K562 (cell line): ENCODE results near the gene ZNF607. TPM values are rescaled to one million over a fixed set of nuclear protein-coding genes. Genes with fewer than 3 reads are reported as not detected.

Experiments
- ATF1 ChIP-seq, 2 experiments: fragments of 450-650 bp in 1 of 2; IDR thresholded peaks; 2 replicates each; pipeline ENCODE4 v1.6.1; 2016; ENCODE audit warnings: missing compliant biosample characterization in 1 of 2, missing genetic modification characterization in 1 of 2
- CREB1 ChIP-seq, 2 experiments: sonication (generic) in 1 of 2; formaldehyde crosslinking in 1 of 2; IDR thresholded peaks; 2 replicates each; pipeline versions ENCODE4 v1.6.1 to v1.8.0; 2012 to 2022; ENCODE audit warnings: inconsistent platforms in 1 of 2, mild to moderate bottlenecking in 1 of 2, missing genetic modification reagents in 1 of 2, moderate library complexity in 1 of 2
- DDX20 ChIP-seq: fragments of 450-650 bp; IDR thresholded peaks from 2 replicates; pipeline ENCODE4 v1.6.1; 2016; ENCODE audit warnings: missing genetic modification characterization, low read depth, mild to moderate bottlenecking, missing compliant biosample characterization, moderate library complexity
- ETS1 ChIP-seq: conservative IDR thresholded peaks from 2 replicates; pipeline ENCODE4 v1.6.1; 2011; ENCODE audit warnings: low read depth, mild to moderate bottlenecking, low read length; ENCODE audit not compliant: control insufficient read depth
- FOS ChIP-seq: IDR thresholded peaks from 3 replicates; pipeline ENCODE4 v1.6.1; 2011; ENCODE audit not compliant: insufficient read length; ENCODE audit errors: extremely low read depth
- FOXP1 ChIP-seq: sonication (generic); formaldehyde crosslinking; IDR thresholded peaks from 2 replicates; pipeline ENCODE4 v1.8.0; 2022; ENCODE audit warnings: mild to moderate bottlenecking, missing genetic modification reagents
- HSF4 ChIP-seq: fragments of 250-450 bp; sonication (Bioruptor Pico); IDR thresholded peaks from 2 replicates; pipeline ENCODE4 v2.1.2; 2022; ENCODE audit warnings: mild to moderate bottlenecking, moderate library complexity, borderline replicate concordance
- IRF2 ChIP-seq: sonication (generic); formaldehyde crosslinking; IDR thresholded peaks from 2 replicates; pipeline ENCODE4 v1.8.1; 2022; ENCODE audit warnings: mild to moderate bottlenecking, missing genetic modification reagents
- KDM1A ChIP-seq, 2 experiments: fragments of 450-650 bp; IDR thresholded peaks; 2 replicates each; pipeline ENCODE4 v1.6.1; 2016; ENCODE audit warnings: mild to moderate bottlenecking in 2 of 2
- MEF2D ChIP-seq: conservative IDR thresholded peaks from 2 replicates; pipeline ENCODE4 v1.6.1; 2016; ENCODE audit warnings: low read depth, missing genetic modification characterization, missing compliant biosample characterization
- NCOA6 ChIP-seq: fragments of 450-650 bp; IDR thresholded peaks from 2 replicates; pipeline ENCODE4 v1.6.1; 2017; ENCODE audit warnings: mild to moderate bottlenecking
- NKRF ChIP-seq: fragments of 450-650 bp; IDR thresholded peaks from 2 replicates; pipeline ENCODE4 v1.6.1; 2016; ENCODE audit warnings: borderline replicate concordance
- PCBP2 ChIP-seq: fragments of 200-400 bp; formaldehyde crosslinking; IDR thresholded peaks from 2 replicates; pipeline ENCODE4 v1.6.1; 2018; ENCODE audit warnings: low read length, low read depth, mild to moderate bottlenecking, moderate library complexity; ENCODE audit not compliant: poor library complexity, severe bottlenecking
- PREB ChIP-seq: sonication (generic); formaldehyde crosslinking; IDR thresholded peaks from 2 replicates; pipeline ENCODE4 v1.8.1; 2023; ENCODE audit warnings: mild to moderate bottlenecking, missing genetic modification reagents
- SIN3B ChIP-seq: fragments of 450-650 bp; IDR thresholded peaks from 2 replicates; pipeline ENCODE4 v1.6.1; 2017; ENCODE audit warnings: low read depth, mild to moderate bottlenecking, moderate library complexity
- SRSF7 ChIP-seq: fragments of 200-400 bp; formaldehyde crosslinking; optimal IDR thresholded peaks from 2 replicates; pipeline ENCODE3; 2017; ENCODE audit warnings: mild to moderate bottlenecking, low read depth, low read length
- TAL1 ChIP-seq: fragments of 450-650 bp; IDR thresholded peaks from 2 replicates; pipeline ENCODE4 v1.6.1; 2016; ENCODE audit warnings: mild to moderate bottlenecking
- TEAD2 ChIP-seq: fragments of 450-650 bp; IDR thresholded peaks from 2 replicates; pipeline ENCODE4 v1.6.1; 2016; ENCODE audit warnings: missing genetic modification characterization, control low read depth, missing compliant biosample characterization
- ZBTB34 ChIP-seq: fragments of 250-450 bp; sonication (Bioruptor Pico); IDR thresholded peaks from 2 replicates; pipeline ENCODE4 v1.8.0; 2021; ENCODE audit warnings: mild to moderate bottlenecking, moderate library complexity
- ZKSCAN8 ChIP-seq: fragments of 200-800 bp; sonication (Bioruptor generic); IDR thresholded peaks from 2 replicates; pipeline ENCODE4 v1.6.1; 2016; ENCODE audit warnings: missing genetic modification characterization, missing compliant biosample characterization
- ZNF253 ChIP-seq: fragments of 250-450 bp; sonication (Bioruptor Pico); conservative IDR thresholded peaks from 2 replicates; pipeline ENCODE4 v1.6.1; 2021; ENCODE audit warnings: mild to moderate bottlenecking
- ZNF584 ChIP-seq: fragments of 200-800 bp; sonication (Bioruptor generic); IDR thresholded peaks from 2 replicates; pipeline ENCODE4 v1.6.1; 2016; ENCODE audit warnings: low read depth, mild to moderate bottlenecking, missing genetic modification characterization, missing compliant biosample characterization
- polyA plus RNA-seq, 8 experiments: library from polyadenylated mRNA; depleted of rRNA in 4 of 8; stranded (reverse) in 5 of 8; unstranded in 3 of 8; fragments of >200 nt; fragmentation: Nextera tagmentation in 2 of 8; fragmentation: Illumina TruSeq in 1 of 8; extraction: Ambion mirVana in 2 of 8; extraction: Trizol in 1 of 8; gene quantifications; 2 replicates each; pipeline versions ENCODE4 v1.2.1 to v1.2.3, GENCODE V29; 2011 to 2014; ENCODE audit warnings: inconsistent platforms in 1 of 8, missing spikeins in 1 of 8
- total RNA-seq, 7 experiments: library from RNA; depleted of rRNA in 6 of 7; stranded (reverse); fragments of >200 nt in 6 of 7; fragmentation: Illumina TruSeq in 2 of 7; extraction: Trizol in 2 of 7; gene quantifications; 2 replicates each; pipeline versions ENCODE4 v1.2.1 to v1.2.3, GENCODE V29; 2011 to 2021; ENCODE audit warnings: low replicate concordance in 1 of 7

ZNF607 gene
- total and polyA plus RNA-seq, 9 of the 15 experiments (the other 6 are each of a cell fraction or from before 2014, with no cell fraction given): 0.65 to 5.1 (median 3.6) TPM

- TF ChIP-seq ZNF253 (CRISPR knock-in tag) (no peak), HSF4 (CRISPR knock-in tag) (no peak), ZKSCAN8 (CRISPR knock-in tag) (no peak), ATF1 (CRISPR knock-in tag; IDR thresholded peaks at IDR 0.05) (0 out of 2 replicates have a peak, but pooled peaks have one; percentile 17), ATF1 (tag; IDR thresholded peaks at IDR 0.05) (peak; percentile 79), NCOA6 (no peak), CREB1 (IDR thresholded peaks at IDR 0.05) (no peak; the same call in 1 of the 2 replicates), CREB1 (CRISPR knock-in tag; IDR thresholded peaks at IDR 0.05) (no peak), TAL1 (no peak), PCBP2 (no peak), ZBTB34 (CRISPR knock-in tag) (no peak), SIN3B (no peak), TEAD2 (tag) (no peak), SRSF7 (no peak), ZNF584 (CRISPR knock-in tag) (no peak), FOS (no peak), NKRF (peak; percentile 27; the same call in 1 of the 2 replicates), DDX20 (tag) (no peak), MEF2D (tag) (no peak), KDM1A (IDR thresholded peaks at IDR 0.05) (no peak), PREB (CRISPR knock-in tag) (no peak), ETS1 (no peak), FOXP1 (no peak), IRF2 (CRISPR knock-in tag) (no peak)
Measured at GRCh38 chr19:37719111-37719926, at the start of gene ZNF607 (continued).
